Mesenchymal stem cell (in vitro differentiated cells and primary cell): ENCODE measurements around the gene DLGAP1.

Experiments
- DNase-seq: peaks from one replicate; pipeline ENCODE4 v3.0.0-alpha.2; 2013
- H2AFZ ChIP-seq: one replicate; pipeline ENCODE4 v1.6.1; 2013; ENCODE audit warnings: low read depth, mild to moderate bottlenecking, control low read depth, inconsistent platforms, low read length, moderate library complexity
- H2AK5ac ChIP-seq: 2 replicates; pipeline ENCODE4 v1.6.1; 2013; ENCODE audit warnings: low read length, moderate library complexity, mild to moderate bottlenecking, inconsistent platforms; ENCODE audit not compliant: severe bottlenecking
- H2BK120ac ChIP-seq: one replicate; pipeline ENCODE4 v1.6.1; 2013; ENCODE audit warnings: low read depth, mild to moderate bottlenecking, inconsistent platforms, low read length, moderate library complexity
- H2BK12ac ChIP-seq, 2 experiments: one replicate each; pipeline ENCODE4 v1.6.1; 2013; ENCODE audit warnings: inconsistent platforms in 2 of 2, low read length in 2 of 2, mild to moderate bottlenecking in 2 of 2, moderate library complexity in 2 of 2, control low read depth in 1 of 2
- H2BK15ac ChIP-seq: one replicate; pipeline ENCODE4 v1.6.1; 2013; ENCODE audit warnings: mild to moderate bottlenecking, low read depth, inconsistent platforms; ENCODE audit not compliant: poor library complexity, severe bottlenecking
- H2BK5ac ChIP-seq: 2 replicates; pipeline ENCODE4 v1.6.1; 2013; ENCODE audit warnings: low read depth, mild to moderate bottlenecking, low read length, control low read depth, inconsistent platforms; ENCODE audit not compliant: poor library complexity, severe bottlenecking
- H3K14ac ChIP-seq, 2 experiments: one replicate each; pipeline ENCODE4 v1.6.1; 2013; ENCODE audit warnings: inconsistent platforms in 2 of 2, low read length in 2 of 2, control low read depth in 1 of 2, mild to moderate bottlenecking in 1 of 2, moderate library complexity in 1 of 2
- H3K18ac ChIP-seq, 2 experiments: one replicate each; pipeline ENCODE4 v1.6.1; 2013; ENCODE audit warnings: inconsistent platforms in 2 of 2, low read length in 2 of 2, control low read depth in 1 of 2, low read depth in 1 of 2, mild to moderate bottlenecking in 1 of 2
- H3K23ac ChIP-seq, 2 experiments: one replicate each; pipeline ENCODE4 v1.6.1; 2013; ENCODE audit warnings: inconsistent platforms in 2 of 2, low read length in 2 of 2, mild to moderate bottlenecking in 2 of 2, moderate library complexity in 2 of 2, control low read depth in 1 of 2
- H3K27ac ChIP-seq: 2 replicates; pipeline ENCODE4 v1.5.1; 2013; ENCODE audit warnings: mild to moderate bottlenecking, moderate library complexity, low read length, control low read depth, inconsistent platforms; ENCODE audit not compliant: poor library complexity, severe bottlenecking
- H3K27me3 ChIP-seq, 2 experiments: 2 replicates each; pipeline versions ENCODE4 v1.6.1 to v1.7.0; 2013; ENCODE audit warnings: low read length in 2 of 2, mild to moderate bottlenecking in 2 of 2, moderate library complexity in 2 of 2, control low read depth in 1 of 2, inconsistent platforms in 1 of 2; ENCODE audit not compliant: control insufficient read depth in 1 of 2, insufficient read depth in 1 of 2
- H3K36me3 ChIP-seq, 2 experiments: 2 replicates each; pipeline versions ENCODE4 v1.6.1 to v1.7.0; 2013; ENCODE audit warnings: low read length in 2 of 2, control low read depth in 1 of 2, inconsistent platforms in 1 of 2, low read depth in 1 of 2, mild to moderate bottlenecking in 1 of 2; ENCODE audit not compliant: insufficient read depth in 2 of 2, control insufficient read depth in 1 of 2
- H3K4ac ChIP-seq, 2 experiments: one replicate each; pipeline ENCODE4 v1.6.1; 2013; ENCODE audit warnings: inconsistent platforms in 2 of 2, low read length in 2 of 2, mild to moderate bottlenecking in 2 of 2, moderate library complexity in 2 of 2, control low read depth in 1 of 2, low read depth in 1 of 2
- H3K4me1 ChIP-seq: 2 replicates; pipeline ENCODE4 v1.6.1; 2013; ENCODE audit warnings: low read depth, low read length, control low read depth; ENCODE audit not compliant: control insufficient read depth, insufficient read depth
- H3K4me2 ChIP-seq: 2 replicates; pipeline ENCODE4 v1.6.1; 2013; ENCODE audit warnings: low read length, mild to moderate bottlenecking, inconsistent platforms; ENCODE audit not compliant: poor library complexity, severe bottlenecking
- H3K4me3 ChIP-seq, 2 experiments: 2 replicates each; pipeline versions ENCODE4 v1.5.1 to v1.7.0; 2013; ENCODE audit warnings: low read length in 2 of 2, mild to moderate bottlenecking in 2 of 2, control low read depth in 1 of 2, low read depth in 1 of 2; ENCODE audit not compliant: insufficient read depth in 1 of 2
- H3K79me1 ChIP-seq: replicated peaks from 2 replicates; pipeline ENCODE4 v1.6.1; 2013; ENCODE audit warnings: mild to moderate bottlenecking, control low read depth, low read length, inconsistent platforms; ENCODE audit not compliant: poor library complexity, severe bottlenecking
- H3K9ac ChIP-seq: 2 replicates; pipeline ENCODE4 v1.7.0; 2013; ENCODE audit warnings: mild to moderate bottlenecking, low read length, moderate library complexity
- H3K9me3 ChIP-seq: 2 replicates; pipeline ENCODE4 v1.7.0; 2013; ENCODE audit warnings: mild to moderate bottlenecking, low read length; ENCODE audit not compliant: control insufficient read depth
- H4K8ac ChIP-seq: one replicate; pipeline ENCODE4 v1.6.1; 2013; ENCODE audit warnings: inconsistent platforms, mild to moderate bottlenecking, low read length, moderate library complexity
- H4K91ac ChIP-seq: one replicate; pipeline ENCODE4 v1.6.1; 2013; ENCODE audit warnings: mild to moderate bottlenecking, low read length, inconsistent platforms
- WGBS: methylation state at CpG from one replicate; pipeline ENCODE4 v1.1.7; 2013; ENCODE audit warnings: mixed read lengths; 5-methylcytosine and 5-hydroxymethylcytosine counted together

Gene DLGAP1

DNA sequence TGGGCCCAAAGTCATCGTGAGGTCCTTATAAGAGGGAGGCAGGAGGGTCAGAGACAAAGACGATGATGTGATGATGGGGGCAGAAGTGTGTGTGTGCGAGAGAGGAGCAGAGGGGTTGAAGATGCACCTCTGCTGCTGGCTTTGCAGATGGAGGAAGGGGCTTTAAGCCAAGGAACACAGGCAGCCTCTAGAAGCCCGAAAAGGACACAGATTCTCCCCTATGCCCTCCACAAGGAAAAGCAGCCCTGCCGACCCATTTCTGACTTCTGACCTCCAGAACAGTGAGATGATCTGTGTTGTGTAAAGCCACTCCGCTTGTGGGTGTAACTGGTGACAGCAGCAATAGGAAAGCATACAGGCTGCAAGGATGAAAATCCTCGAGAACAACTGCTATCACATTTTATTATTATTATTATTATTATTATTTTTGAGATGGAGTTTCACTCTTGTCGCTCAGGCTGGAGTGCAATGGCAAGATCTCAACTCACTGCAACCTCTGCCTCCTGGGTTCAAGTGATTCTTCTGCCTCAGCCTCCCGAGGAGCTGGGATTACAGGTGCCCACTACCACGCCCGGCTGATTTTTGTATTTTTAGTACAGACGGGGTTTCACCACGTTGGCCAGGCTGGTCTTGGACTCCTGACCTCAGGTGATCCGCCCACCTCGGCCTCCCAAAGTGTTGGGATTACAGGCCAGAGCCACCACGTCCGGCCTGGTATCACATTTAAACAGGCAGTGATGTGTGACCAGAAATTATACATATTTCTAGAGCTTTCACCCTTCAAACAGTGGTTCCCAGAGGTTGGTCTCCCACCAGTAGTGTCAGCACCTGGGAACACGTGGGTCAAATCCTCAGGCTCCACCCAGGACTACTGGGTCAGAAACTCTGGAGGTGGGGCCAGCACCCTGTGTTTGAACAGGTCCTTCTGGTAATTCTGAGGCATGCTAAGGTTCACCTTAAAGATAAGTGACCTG, 834.7 kb downstream of the DLGAP1 start:
- DNase-seq: no peak

DNA sequence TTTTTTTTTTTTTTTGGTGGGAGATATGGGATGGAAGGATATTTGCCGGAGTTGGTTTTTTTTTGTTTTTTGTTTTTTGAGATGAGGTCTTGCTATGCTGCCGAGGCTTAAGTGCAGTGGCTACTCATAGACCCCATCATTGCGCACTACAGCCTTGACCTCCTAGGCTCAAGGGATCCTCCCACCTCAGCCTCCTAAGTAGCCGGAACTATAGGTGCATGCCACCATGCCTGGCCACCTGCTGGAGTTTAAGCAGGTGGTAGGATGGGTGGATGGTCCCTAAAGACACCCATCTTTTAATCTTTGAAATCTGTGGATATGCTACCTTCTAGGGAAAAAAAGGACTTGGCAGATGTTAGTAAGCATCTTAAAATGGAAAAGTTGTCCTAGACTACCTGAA, 835.4 kb downstream of the DLGAP1 start:
- Histone ChIP-seq H2BK120ac (no peak overlapping the region), H3K27me3 (no peaks in the 10 kb centered on the region), H2BK5ac (no peak overlapping the region), H2AK5ac (peak overlapping the region; percentile 14), H3K14ac (no peak overlapping the region), H3K4me2 (no peak overlapping the region), H3K79me1 (peaks cover 2% of the 10 kb centered on the region), H3K4me1 (peaks cover 20% of the 10 kb centered on the region), H3K9ac (no peak overlapping the region), H3K18ac (no peak overlapping the region), H3K36me3 (no peaks in the 10 kb centered on the region), H2AFZ (no peak overlapping the region), H3K23ac (no peak overlapping the region), H3K4me3 (no peak overlapping the region), H3K9me3 (no peaks in the 10 kb centered on the region), H4K8ac (peak overlapping the region; percentile 19), H4K91ac (no peak overlapping the region), H2BK12ac (no peak overlapping the region), H2BK15ac (no peak overlapping the region), H3K27ac (no peak overlapping the region), H3K4ac (no peak overlapping the region)
- 100% methylated on average over 2 of the region's 4 CpGs for WGBS
- no peak for DNase-seq

More for the DNA sequence above, 834.7 kb downstream of the DLGAP1 start:
- Histone ChIP-seq H2BK5ac (no peak overlapping the region), H2AK5ac (peak overlapping the region; percentile 99), H3K18ac (no peak overlapping the region), H2BK15ac (no peak overlapping the region), H3K27ac (no peak overlapping the region), H4K91ac (no peak overlapping the region), H3K4me1 (peaks cover 24% of the 10 kb centered on the region), H3K79me1 (peaks cover 2% of the 10 kb centered on the region), H2BK120ac (no peak overlapping the region), H3K4me2 (no peak overlapping the region), H3K27me3 (no peaks in the 10 kb centered on the region), H3K9ac (no peak overlapping the region), H2BK12ac (peak overlapping the region; percentile 4 to 66), H3K4me3 (no peak overlapping the region), H4K8ac (peak overlapping the region; percentile 24), H3K36me3 (no peaks in the 10 kb centered on the region), H3K4ac (no peak overlapping the region), H2AFZ (no peak overlapping the region), H3K9me3 (no peaks in the 10 kb centered on the region), H3K14ac (peak overlapping the region in 1 of 2 experiments; percentile 44), H3K23ac (no peak overlapping the region)
- WGBS: 98% methylated on average over 15 of the region's 18 CpGs

DNA sequence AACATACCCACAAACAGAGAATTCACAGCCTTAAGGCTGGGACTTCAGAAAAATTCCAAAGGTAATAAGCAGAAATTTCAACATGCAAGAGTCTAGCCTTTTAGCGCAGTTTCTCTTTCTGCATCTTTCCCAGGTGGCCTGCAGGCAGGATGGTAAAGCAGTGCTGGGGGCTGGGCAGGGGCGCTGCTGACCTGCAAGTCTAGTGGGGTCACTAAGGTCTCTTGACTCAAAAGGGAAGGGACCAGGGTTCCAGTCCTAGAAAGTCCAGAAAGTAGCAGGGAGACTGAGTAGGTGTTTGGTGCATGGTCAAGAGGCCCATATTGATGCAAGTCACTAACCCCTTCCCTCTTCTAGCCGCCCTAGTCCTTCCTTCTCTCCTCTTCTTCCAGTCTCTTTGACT, 835.9 kb downstream of the DLGAP1 start:
- DNase-seq: no peak
- Histone ChIP-seq H2AK5ac (no peak overlapping the region), H3K14ac (no peak overlapping the region), H3K18ac (no peak overlapping the region), H2BK120ac (no peak overlapping the region), H2BK5ac (no peak overlapping the region), H4K91ac (no peak overlapping the region), H2BK12ac (no peak overlapping the region), H3K4me2 (no peak overlapping the region), H2BK15ac (no peak overlapping the region), H2AFZ (no peak overlapping the region), H3K27me3 (no peaks in the 10 kb centered on the region), H3K4me3 (no peak overlapping the region), H3K23ac (no peak overlapping the region), H3K4me1 (peaks cover 20% of the 10 kb centered on the region), H3K36me3 (no peaks in the 10 kb centered on the region), H3K79me1 (peaks cover 2% of the 10 kb centered on the region), H4K8ac (no peak overlapping the region), H3K9me3 (no peaks in the 10 kb centered on the region), H3K9ac (no peak overlapping the region), H3K4ac (no peak overlapping the region), H3K27ac (no peak overlapping the region)
- WGBS: 100% methylated on average over 3 of the region's 3 CpGs

DNA sequence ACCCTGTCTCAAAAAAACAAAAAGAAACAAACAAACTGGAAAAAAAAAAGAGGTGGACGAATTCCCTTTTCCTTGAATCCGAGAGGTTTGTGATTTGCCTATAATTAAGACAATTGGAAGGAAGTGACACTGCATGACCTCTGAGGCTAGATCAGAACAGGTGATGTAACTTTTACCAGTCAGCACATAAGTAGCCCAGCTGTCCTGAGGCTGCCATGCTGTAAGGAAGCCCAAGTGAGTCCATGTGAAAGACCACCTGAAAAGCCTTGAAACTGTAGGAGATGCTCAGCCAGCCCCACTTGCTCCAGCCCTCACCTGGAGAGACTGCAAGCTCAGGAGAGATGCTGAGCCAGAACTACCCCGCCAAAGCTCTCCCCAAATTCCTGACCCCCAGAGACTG, 838.4 kb downstream of the DLGAP1 start:
- Histone ChIP-seq H3K27ac (no peak overlapping the region), H3K36me3 (no peaks in the 10 kb centered on the region), H2AFZ (no peak overlapping the region), H2BK5ac (no peak overlapping the region), H2BK12ac (peak overlapping the region in 1 of 2 experiments; percentile 50), H3K27me3 (no peaks in the 10 kb centered on the region), H3K9ac (no peak overlapping the region), H3K79me1 (peaks cover 2% of the 10 kb centered on the region), H3K4me2 (no peak overlapping the region), H2BK120ac (no peak overlapping the region), H2BK15ac (no peak overlapping the region), H3K4me3 (no peak overlapping the region), H2AK5ac (no peak overlapping the region), H3K18ac (no peak overlapping the region), H4K8ac (no peak overlapping the region), H4K91ac (no peak overlapping the region), H3K23ac (no peak overlapping the region), H3K9me3 (no peaks in the 10 kb centered on the region), H3K14ac (no peak overlapping the region), H3K4ac (no peak overlapping the region), H3K4me1 (peaks cover 4% of the 10 kb centered on the region)
- 97% methylated on average over 2 of the region's 3 CpGs for WGBS
- no peak for DNase-seq
